ENCODE measurements around the gene MMEL1. TPM values are rescaled to one million over a fixed set of nuclear protein-coding genes. Genes with fewer than 3 reads are reported as not detected.

MMEL1 gene
- total and polyA plus RNA-seq, 12 donors = 0.17 to 3.9 (median 0.67) TPM; not detected in 7

DNA sequence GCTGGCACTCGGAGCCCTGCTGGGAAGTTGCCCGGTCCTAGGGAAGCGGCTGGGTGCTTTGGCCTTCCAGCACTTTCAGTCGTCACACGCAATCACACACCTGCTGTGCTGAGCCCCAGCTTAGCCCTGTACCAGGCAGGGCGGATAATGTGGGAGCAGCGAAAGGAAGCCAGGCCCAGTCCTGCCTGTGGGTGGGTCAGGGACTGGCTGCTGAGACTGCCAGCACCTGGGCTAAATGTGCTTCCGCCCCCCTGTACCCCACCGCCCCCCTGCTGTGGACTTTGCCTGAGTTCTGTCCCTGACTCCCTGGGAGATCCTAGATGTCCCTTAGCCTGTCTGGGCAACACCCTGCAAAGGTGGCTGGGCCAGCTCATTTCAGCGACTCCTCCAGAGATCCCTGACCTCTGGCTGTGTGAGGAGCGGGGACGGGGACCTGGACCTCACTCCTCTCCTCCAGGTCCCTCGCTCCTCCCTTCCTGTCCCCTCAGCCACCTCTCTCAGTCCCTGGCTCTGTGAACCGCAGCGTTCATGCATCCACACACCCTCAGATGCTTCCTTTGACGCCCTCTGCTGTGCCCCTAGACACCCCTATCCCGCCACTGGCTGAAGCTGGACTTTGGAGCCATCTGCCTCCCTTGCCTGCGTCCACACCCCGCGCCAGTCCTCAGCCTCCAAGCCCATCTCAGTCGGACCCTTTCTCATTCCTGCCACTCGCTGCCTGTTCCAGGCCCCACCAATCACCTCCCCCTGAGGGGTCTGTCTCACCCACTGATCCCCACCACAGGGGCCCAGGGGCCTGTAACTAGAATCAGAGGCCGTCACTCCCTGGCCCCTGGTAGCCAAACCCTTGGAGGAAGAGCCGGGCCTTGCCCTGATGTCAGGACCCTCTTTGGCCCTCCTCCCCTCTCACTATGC is 1.4 kb downstream of the MMEL1 start:
- TF ChIP-seq, protein P1, sequence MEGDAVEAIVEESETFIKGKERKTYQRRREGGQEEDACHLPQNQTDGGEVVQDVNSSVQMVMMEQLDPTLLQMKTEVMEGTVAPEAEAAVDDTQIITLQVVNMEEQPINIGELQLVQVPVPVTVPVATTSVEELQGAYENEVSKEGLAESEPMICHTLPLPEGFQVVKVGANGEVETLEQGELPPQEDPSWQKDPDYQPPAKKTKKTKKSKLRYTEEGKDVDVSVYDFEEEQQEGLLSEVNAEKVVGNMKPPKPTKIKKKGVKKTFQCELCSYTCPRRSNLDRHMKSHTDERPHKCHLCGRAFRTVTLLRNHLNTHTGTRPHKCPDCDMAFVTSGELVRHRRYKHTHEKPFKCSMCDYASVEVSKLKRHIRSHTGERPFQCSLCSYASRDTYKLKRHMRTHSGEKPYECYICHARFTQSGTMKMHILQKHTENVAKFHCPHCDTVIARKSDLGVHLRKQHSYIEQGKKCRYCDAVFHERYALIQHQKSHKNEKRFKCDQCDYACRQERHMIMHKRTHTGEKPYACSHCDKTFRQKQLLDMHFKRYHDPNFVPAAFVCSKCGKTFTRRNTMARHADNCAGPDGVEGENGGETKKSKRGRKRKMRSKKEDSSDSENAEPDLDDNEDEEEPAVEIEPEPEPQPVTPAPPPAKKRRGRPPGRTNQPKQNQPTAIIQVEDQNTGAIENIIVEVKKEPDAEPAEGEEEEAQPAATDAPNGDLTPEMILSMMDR (IDR thresholded peaks at IDR 0.05) = no peak

DNA sequence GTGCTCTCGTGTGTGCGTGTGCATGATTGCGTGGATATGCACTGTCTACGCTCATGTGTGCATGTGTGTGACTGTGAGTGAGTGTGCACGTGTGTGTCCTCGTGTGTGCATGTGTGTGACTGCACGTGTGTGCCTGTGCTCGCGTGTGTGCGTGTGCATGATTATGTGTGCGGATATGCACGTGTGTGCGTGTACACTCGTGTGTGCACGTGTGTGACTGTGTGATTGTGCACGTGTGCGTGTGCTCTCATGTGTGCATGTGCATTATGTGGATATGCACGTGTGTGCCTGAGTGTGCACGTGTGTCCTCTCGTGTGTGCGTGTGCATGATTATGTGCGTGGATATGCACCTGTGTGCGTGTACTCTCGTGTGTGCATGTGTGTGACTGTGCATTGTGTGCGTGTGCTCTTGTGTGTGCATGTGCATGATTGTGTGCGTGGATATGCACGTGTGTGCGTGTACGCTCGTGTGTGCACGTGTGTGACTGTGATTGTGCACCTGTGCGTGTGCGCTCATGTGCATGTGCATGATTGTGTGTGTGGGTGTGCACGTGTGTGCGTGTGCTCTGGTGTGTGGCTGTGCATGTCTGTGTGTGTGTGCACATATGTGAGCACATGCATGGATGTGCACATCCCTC is 2.2 kb downstream of the MMEL1 start:
- no peak overlapping the region for H3K27ac ChIP-seq
- 93 to 95% methylated on average over 35 of the region's 35 CpGs for WGBS, 2 donors
- no peak overlapping the region for H3K4me3 ChIP-seq
- H3K36me3 ChIP-seq = no peaks in the 10 kb centered on the region
- H3K9me3 ChIP-seq = no peaks in the 10 kb centered on the region
- ATAC-seq (no peak), DNase-seq (no peak)
- intact Hi-C loops (cut with DNase I) = no loop called here
- H3K4me1 ChIP-seq = peaks cover 0 to 20% (median 10%) of the 10 kb centered on the region in 9 donors
- TF ChIP-seq, protein P1 (IDR thresholded peaks at IDR 0.05) = no peak
- H3K27me3 ChIP-seq = peaks cover 26 to 86% (median 81%) of the 10 kb centered on the region in 7 donors

More for the DNA sequence above, 1.4 kb downstream of the MMEL1 start:
- no peak for ATAC-seq
- intact Hi-C loops (cut with DNase I) = no loop called here
- Histone ChIP-seq H3K4me1 (peaks cover 0 to 20% (median 10%) of the 10 kb centered on the region in 9 donors), H3K27ac (no peak overlapping the region), H3K27me3 (peaks cover 26 to 78% (median 73%) of the 10 kb centered on the region in 7 donors), H3K36me3 (no peaks in the 10 kb centered on the region), H3K4me3 (no peak overlapping the region), H3K9me3 (peaks cover 0 to 4% (median 0%) of the 10 kb centered on the region in 11 donors)
- DNase-seq = no peak
- WGBS, 2 donors = 72 to 73% methylated on average over 24 of the region's 24 CpGs

DNA sequence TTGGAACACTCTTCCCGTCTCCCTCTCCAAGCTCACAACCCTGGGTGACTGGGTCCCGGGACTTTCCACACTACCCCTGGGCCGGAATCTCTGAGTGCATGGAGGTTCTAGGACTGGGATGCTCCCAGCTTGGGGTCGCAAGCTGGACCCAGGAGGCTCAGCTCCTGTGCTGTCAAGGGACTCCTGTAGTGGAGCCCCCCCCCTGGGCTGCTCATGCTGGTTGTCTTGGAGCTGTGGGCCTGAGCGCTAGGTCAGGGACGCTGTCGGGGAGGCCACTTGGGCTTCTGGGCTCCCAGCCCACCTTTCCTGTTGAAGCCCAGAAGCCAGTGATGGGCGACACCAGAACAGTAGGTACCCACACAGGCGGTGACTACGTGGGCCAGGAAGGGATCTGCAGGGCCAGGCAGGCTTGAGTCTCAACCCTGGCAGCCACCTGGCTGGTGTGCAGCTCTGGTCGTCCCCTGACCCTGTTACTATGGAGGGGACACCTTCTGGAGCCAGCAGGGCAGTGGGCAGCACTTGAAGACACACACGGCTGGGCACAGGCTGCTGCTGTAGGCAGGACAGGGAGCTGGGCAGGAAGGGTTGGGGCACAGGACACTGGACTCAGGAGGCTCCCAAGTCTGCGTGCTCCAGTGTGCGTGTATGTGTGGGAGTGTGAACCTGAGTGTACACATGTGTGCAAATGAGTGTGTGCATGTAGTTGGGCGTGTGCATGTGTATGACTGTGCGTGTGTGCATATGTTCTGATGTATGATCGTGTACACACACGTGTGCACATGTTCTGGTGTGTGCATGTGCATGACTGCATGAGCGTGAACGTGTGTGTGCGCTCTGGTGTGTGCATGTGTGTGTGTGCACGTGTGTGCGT is 3.0 kb downstream of the MMEL1 start:
- Histone ChIP-seq H3K4me1 (peaks cover 0 to 20% (median 10%) of the 10 kb centered on the region in 9 donors), H3K36me3 (no peaks in the 10 kb centered on the region), H3K27ac (no peak overlapping the region), H3K27me3 (peaks cover 26 to 94% (median 84%) of the 10 kb centered on the region in 7 donors), H3K4me3 (no peak overlapping the region), H3K9me3 (no peaks in the 10 kb centered on the region)
- intact Hi-C loops (cut with DNase I) = no loop called here
- ATAC-seq = no peak
- no peak for DNase-seq
- 80 to 82% methylated on average over 23 of the region's 23 CpGs for WGBS, 2 donors
- TF ChIP-seq, protein P1 (IDR thresholded peaks at IDR 0.05) = no peak

Measured in heart right ventricle (tissue), 16 donors.